Lower lobe of right lung (tissue), 2 donors: Measurements from ENCODE around the gene ACAP2. TPM values are rescaled to one million over a fixed set of nuclear protein-coding genes. Genes with fewer than 3 reads are reported as not detected.

ENCODE experiments used
- ATAC-seq, 2 donors: fragments of 200-7000 bp; cut with Tn5 transposase; one replicate each; pipeline ENCODE4 v1.9.1; 2020 to 2022; ENCODE audit warnings: mild to moderate bottlenecking in 2 of 2, moderate library complexity in 2 of 2
- DNase-seq: peaks from one replicate; pipeline ENCODE4 v3.0.0-alpha.2; 2020
- H3K27ac ChIP-seq: fragments of 200-600 bp; one replicate; pipeline ENCODE4 v1.8.0; 2022
- H3K27me3 ChIP-seq: fragments of 200-600 bp; one replicate; pipeline ENCODE4 v1.8.0; 2022; ENCODE audit warnings: low read depth
- H3K36me3 ChIP-seq: fragments of 200-600 bp; one replicate; pipeline ENCODE4 v1.8.0; 2022; ENCODE audit warnings: mild to moderate bottlenecking
- H3K4me1 ChIP-seq: fragments of 200-600 bp; one replicate; pipeline ENCODE4 v1.8.0; 2022
- H3K4me3 ChIP-seq: fragments of 200-600 bp; one replicate; pipeline ENCODE4 v1.8.0; 2022; ENCODE audit warnings: mild to moderate bottlenecking
- H3K9me3 ChIP-seq: fragments of 200-600 bp; one replicate; pipeline ENCODE4 v1.8.0; 2022
- CTCF ChIP-seq: fragments of 200-600 bp; IDR thresholded peaks from one replicate; pipeline ENCODE4 v1.8.0; 2022; ENCODE audit warnings: antibody characterized with exemption, mild to moderate bottlenecking
- intact Hi-C: fragments of 100-400 bp; cut with DNase I; formaldehyde crosslinking; loops from one replicate; pipeline ENCODE4 v1.11.0; 2022
- total RNA-seq: library from RNA; stranded (reverse); fragmentation: NEBNext Ultra II Directional; extraction: Animal tissue kit (Norgen Biotek cat#: 25700); gene quantifications from one replicate; pipeline ENCODE4 v1.2.1, GENCODE V29; 2021
- donor health status: DM: no; HTN: yes; CAD: no; lungs with severe emphysema.

The ACAP2 gene
- total RNA-seq, 1 donor from 2014 or later = 68.9 TPM

DNA sequence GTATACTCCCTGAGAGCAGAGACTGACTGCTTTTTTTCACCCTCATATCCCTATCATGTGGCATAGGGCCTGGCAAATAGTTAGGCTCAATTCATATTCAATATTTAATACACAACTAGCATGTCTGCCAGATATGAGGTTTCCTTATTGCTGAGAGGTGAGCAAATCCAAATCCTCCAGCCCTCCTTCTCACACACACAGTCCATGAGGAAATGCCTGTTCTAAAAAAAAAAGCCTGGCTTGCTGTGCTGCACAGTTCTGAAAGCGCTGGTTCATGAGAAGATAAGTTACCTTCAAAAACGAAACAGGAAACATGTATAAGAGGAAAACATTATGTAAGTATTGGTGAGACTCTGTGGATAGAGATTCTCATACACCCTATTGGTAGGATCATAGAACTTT lies 15.5 kb upstream of the ACAP2 start:
- no peak overlapping the region for H3K4me3 ChIP-seq
- DNase-seq (no peak), ATAC-seq (peak; percentile 63 to 76)
- H3K36me3 ChIP-seq = no peaks in the 10 kb centered on the region
- no peak for TF ChIP-seq CTCF
- peak overlapping the region; percentile 6 for H3K27ac ChIP-seq
- intact Hi-C loops = no loop called here
- H3K9me3 ChIP-seq = no peaks in the 10 kb centered on the region
- peaks cover 5% of the 10 kb centered on the region for H3K4me1 ChIP-seq
- H3K27me3 ChIP-seq = no peaks in the 10 kb centered on the region

DNA sequence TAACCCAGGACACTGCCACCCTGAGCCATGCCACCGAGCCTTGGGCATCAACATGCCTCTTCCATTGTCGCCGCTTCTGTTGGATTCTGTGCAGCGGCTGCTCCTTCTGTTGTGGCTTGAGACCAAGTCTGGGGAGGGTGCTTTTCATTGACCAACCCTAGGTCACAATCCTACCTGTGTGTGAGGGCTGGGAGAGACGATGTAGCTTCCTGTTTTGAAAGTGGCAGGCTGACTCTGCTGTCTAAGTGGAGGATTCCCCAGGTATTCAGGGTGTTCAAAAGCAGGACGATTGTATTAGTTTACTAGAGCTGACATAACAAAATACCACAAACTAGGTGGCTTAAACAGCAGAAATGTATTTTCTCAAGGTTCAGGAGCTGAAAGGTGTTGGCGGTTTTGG lies 13.0 kb upstream of the ACAP2 start:
- Histone ChIP-seq H3K4me1 (peaks cover 15% of the 10 kb centered on the region), H3K27ac (no peak overlapping the region), H3K36me3 (no peaks in the 10 kb centered on the region), H3K27me3 (no peaks in the 10 kb centered on the region), H3K9me3 (no peaks in the 10 kb centered on the region), H3K4me3 (no peak overlapping the region)
- DNase-seq (no peak), ATAC-seq (no peak)
- intact Hi-C loops = no loop called here
- TF ChIP-seq CTCF = no peak

DNA sequence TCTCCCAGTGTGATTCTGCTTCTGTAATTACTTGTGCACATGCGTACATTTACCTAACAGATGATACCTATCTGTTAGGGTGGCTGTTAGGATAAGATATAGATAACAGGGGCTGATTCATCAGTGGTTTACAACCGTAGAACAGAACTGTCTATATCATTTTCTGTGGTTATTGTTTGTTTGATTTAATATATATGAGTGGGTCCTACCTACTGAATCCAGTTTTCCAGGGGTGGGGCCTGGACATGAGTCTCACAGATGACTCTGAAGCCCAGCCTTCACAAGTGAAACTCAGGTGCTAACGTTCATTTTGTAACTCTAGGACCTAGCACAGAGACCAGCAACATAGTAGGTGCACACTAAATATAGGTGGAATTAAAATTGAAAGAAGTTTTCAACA lies 10.4 kb upstream of the ACAP2 start:
- no peak overlapping the region for H3K4me3 ChIP-seq
- no peak overlapping the region for H3K27ac ChIP-seq
- H3K4me1 ChIP-seq = peaks cover 16% of the 10 kb centered on the region
- no peaks in the 10 kb centered on the region for H3K9me3 ChIP-seq
- ATAC-seq = no peak
- no peaks in the 10 kb centered on the region for H3K36me3 ChIP-seq
- TF ChIP-seq CTCF = no peak
- no peak for DNase-seq
- no peaks in the 10 kb centered on the region for H3K27me3 ChIP-seq
- intact Hi-C loops = no loop called here

- H3K36me3 ChIP-seq = no peaks in the 10 kb centered on the region
- H3K4me3 ChIP-seq = no peak overlapping the region
- no peaks in the 10 kb centered on the region for H3K9me3 ChIP-seq
- intact Hi-C loops = no loop called here
- H3K4me1 ChIP-seq = peaks cover 13% of the 10 kb centered on the region
- no peak overlapping the region for H3K27ac ChIP-seq
- no peak for ATAC-seq
- no peaks in the 10 kb centered on the region for H3K27me3 ChIP-seq
- no peak for DNase-seq
- no peak for TF ChIP-seq CTCF
These were observed 8.7 kb upstream of the ACAP2 start for GRCh38 chr3:195451373-195452015.

DNA sequence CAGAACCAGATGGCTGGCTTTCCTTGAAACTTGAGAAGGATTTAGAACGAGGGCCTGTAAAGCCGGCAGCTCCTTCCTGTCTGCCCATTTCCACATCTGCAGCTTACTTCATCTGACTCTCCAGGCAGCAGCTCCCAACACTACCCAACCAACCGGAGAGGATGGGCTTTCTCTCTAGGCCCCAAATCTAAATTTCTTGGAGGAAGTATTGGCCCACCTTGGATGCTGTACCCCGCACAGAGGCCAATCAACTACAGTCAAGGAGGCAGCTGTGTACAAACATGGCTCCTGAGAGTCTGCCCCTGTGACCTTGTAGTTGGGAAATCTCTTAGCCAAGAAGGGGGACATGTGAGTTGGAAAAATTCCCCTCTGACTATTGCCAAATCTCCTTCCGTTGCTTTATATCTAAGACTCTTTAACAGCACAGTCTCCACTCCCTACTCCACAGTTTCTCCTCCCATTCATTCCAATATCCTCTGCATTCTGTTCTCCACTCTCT lies 8.0 kb upstream of the ACAP2 start:
- no peak for DNase-seq
- intact Hi-C loops = no loop called here
- TF ChIP-seq CTCF = no peak
- ATAC-seq = peak; percentile 73 to 84
- Histone ChIP-seq H3K4me1 (peaks cover 13% of the 10 kb centered on the region), H3K4me3 (no peak overlapping the region), H3K36me3 (no peaks in the 10 kb centered on the region), H3K9me3 (no peaks in the 10 kb centered on the region), H3K27ac (peak overlapping the region; percentile 59), H3K27me3 (no peaks in the 10 kb centered on the region)
